ENCODE measurements around the gene PLLP.

DNA sequence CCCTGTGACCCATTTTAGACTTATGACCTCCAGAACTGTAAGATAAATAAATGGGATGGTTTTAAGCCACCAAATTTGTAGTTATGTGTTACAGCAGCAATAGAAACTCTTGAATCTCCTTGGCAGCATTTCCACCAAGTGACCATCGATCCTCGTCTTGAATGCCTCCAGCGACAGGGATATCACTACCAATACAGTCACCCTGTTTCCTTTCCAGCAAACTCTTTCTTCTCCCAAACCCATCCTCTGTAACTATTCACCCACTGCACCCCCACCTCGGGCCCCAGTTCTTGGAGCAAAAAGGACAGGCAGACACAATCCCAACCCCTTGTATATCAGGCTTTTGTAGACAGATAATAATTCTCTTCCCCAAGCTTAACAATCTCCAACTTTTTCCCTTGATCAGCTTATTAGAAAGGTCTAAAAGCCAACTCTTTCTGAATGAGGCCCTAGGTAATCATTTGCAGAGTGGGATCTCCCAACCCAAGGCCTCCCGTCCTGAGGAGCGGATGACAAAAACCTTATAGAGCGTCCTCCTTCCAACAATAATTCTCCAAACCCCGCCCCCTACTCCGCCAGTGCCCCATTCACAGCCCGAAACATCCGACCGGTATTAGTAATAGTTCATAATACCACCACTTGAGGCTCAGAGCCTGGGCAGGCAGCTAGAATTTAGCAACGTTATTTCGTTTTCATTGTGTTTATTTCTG, 14.7 kb upstream of the PLLP start:
- TF ChIP-seq, protein P1, sequence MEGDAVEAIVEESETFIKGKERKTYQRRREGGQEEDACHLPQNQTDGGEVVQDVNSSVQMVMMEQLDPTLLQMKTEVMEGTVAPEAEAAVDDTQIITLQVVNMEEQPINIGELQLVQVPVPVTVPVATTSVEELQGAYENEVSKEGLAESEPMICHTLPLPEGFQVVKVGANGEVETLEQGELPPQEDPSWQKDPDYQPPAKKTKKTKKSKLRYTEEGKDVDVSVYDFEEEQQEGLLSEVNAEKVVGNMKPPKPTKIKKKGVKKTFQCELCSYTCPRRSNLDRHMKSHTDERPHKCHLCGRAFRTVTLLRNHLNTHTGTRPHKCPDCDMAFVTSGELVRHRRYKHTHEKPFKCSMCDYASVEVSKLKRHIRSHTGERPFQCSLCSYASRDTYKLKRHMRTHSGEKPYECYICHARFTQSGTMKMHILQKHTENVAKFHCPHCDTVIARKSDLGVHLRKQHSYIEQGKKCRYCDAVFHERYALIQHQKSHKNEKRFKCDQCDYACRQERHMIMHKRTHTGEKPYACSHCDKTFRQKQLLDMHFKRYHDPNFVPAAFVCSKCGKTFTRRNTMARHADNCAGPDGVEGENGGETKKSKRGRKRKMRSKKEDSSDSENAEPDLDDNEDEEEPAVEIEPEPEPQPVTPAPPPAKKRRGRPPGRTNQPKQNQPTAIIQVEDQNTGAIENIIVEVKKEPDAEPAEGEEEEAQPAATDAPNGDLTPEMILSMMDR (IDR thresholded peaks at IDR 0.05), result no peak
- TF ChIP-seq POLR2A (IDR thresholded peaks at IDR 0.05) (no peak), POLR2AphosphoS5 (IDR thresholded peaks at IDR 0.05) (no peak)
